Anterior cingulate cortex (tissue), 58 donors: ENCODE measurements around the gene FREY1.
A peak's percentile ranks its signal among the peaks of the same experiment; 100 is the strongest.

ENCODE experiments used
- DNase-seq, 58 donors: peaks; one replicate each; lab custom pipeline; 2025; lab: John Stamatoyannopoulos, UW

The FREY1 gene

GRCh38 chr11:45906965-45907611, at the start of gene FREY1:
FREY1 (minus strand) TSS chr11:45907271; CDS start chr11:45907245, 26 bp downstream.
- DNase-seq: peak in 8 of 58 donors; percentile 27 to 44 (median 34)

DNA sequence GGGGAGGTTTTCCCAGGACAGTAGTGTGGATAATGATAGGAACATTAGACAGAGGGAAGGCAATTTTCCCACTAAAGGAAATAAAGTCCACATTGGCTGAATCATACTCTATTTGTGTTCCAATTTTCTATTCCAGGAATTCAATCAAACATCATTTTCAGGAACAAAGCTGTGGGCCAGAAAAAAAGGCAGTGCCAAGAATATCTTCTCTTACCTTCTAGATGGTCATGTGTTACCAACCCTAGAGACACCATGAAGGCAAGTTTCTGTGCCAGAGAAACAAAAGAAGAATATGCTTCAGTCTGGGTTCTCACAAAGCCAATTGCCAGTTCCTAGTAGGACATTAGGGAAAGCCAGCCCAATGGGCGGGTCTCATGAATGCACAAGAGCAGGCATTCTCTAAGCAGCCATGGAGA, 42.9 kb upstream of the FREY1 start:
- peak in 4 of 58 donors; percentile 9 to 53 (median 16) for DNase-seq

DNA sequence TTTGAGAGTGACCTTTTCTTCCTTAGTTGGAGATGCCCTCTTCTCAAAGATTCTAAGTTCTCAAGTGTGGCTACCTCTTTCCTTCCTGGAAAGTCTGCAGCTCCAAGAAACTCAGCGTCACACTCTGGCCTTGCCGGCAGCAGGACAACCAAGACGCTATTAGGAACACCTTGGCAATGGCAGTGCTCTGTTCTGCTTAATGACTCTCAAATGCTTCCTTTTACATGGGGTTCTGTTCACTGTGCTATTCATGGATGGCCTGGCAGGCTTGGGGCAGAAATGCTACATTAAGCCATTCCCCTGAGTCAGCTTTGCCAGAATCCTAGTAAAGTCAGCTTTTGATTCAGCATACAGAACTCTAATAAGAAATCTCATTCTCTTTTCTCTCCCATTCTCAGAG, 41.3 kb upstream of the FREY1 start:
- DNase-seq: peak in 26 of 58 donors; percentile 8 to 74 (median 44)

- DNase-seq: no peak
These were observed 40.8 kb upstream of the FREY1 start for GRCh38 chr11:45947885-45948284.

- no peak for DNase-seq
These were observed 38.4 kb upstream of the FREY1 start for GRCh38 chr11:45945397-45945999.

DNA sequence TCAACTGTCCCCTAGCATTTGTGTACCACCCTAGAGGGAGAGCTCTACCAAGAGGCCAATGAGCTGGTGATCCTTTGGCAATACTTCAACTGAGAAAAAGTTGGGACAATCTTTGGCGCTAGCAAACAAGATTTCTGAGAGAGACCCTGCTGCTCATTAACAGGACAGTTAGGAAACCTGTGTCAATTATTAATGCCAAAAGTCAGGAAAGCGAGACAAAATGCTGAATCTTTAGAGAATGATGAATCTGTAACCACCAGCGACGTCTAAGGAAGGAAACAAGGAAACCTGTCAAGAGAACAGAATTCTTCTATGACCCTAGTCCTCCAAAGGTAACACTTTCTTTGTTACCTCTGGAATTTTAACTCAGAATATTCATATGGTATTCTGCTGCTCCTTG, 35.3 kb upstream of the FREY1 start:
- DNase-seq: no peak

GRCh38 chr11:45941285-45941684, 34.2 kb upstream of the FREY1 start:
- no peak for DNase-seq

- DNase-seq: no peak
These were observed 32.8 kb upstream of the FREY1 start for GRCh38 chr11:45939836-45940235.

- DNase-seq: no peak
These were observed 30.8 kb upstream of the FREY1 start for GRCh38 chr11:45937916-45938315.

DNA sequence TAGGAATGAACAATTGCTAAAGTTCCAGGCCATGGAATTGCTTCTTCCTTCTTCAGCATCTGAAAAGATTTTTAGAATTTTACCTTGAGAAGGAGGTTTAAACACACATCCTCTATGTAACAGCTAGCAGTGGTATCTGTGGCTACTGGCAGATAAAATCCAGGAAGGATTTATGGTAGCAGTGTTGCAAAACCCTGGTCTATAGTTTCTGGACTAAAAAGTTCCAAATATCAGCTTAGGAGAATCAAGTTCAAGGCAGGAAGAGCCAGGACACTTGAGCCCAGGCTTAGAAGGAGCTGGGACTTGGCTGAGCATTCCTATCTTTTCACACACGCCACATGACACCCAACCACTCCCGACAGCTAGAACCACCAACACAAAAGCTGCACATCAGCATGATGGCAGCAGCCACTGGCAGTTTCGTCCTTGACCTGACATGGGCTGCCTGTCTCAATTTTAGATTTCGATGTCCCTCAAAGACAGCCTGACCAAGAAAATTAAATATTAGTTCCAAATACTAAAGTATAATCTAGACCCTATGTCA, 29.5 kb upstream of the FREY1 start:
- DNase-seq: no peak

GRCh38 chr11:45935349-45936064, 28.4 kb upstream of the FREY1 start:
- DNase-seq: no peak

DNA sequence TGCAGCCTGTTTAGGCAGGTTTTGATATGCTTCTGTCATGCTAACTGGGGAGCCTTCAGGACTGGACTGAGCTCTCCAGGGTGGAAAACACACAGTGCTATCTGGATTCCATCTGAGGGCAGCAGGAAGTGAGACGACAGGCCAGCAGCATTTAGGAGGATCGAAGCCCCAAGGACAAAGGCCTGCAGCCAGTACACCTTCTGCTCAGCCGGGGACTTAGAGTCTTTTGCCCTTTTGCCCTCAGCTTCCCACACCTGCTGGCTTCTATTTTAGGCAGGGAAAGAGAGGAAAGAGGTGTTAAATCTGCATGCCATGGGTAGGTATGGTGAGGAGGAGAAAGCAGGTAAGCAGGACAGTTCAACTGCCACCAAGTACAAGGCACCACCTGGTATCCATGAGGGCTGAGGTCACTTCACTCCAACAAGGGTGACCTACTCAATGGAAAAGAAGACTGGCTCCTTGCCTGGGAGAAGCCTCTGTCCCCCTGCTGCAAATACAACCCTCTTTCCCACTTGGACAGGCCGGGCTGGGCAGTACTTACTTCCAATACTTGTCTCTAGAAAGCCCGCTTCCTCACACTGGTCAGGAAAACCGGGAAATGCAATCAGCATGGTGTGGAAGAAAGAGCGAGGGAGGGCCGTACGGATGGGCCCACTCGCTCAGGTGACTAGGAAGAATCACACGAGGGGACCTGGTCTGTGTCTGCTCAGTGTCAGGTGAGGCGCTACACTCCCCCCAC, 27.7 kb upstream of the FREY1 start:
- DNase-seq: no peak

- DNase-seq: no peak
These were observed 26.9 kb upstream of the FREY1 start for GRCh38 chr11:45933846-45934579.

DNA sequence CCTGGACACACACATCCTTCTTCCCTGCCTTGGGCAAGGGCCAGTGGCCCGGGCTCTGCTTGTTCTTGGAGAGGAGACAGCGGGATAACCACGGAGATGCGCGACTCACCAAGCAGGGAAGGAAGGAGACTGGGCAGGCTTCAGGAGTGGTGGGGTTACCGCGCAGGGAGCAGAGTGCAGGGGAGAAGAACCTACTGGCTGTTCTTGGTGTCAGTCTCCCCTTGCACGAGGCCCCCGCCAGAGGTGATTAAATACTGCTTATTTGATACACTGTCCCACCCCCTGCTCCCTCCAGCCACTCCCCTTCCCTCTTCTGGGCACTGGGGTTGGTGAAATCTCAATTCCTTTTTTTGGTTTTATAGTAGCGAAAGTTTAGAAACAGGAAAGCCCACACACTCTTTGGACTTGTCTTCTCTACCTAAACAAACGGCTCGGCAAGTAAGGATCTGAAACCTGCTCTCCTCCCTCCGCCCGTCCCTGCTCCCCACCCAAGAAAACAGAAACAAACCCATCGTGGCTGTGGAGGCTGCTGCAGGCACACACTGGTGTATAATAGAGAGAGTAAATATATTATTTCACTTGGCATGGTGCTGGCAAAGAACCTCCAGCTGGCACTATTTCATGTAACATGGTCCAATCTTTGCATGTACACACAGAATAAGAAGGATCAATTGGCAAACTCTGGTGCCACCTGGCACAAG, 26.2 kb upstream of the FREY1 start:
- peak in 5 of 58 donors; percentile 11 to 40 (median 31) for DNase-seq

DNA sequence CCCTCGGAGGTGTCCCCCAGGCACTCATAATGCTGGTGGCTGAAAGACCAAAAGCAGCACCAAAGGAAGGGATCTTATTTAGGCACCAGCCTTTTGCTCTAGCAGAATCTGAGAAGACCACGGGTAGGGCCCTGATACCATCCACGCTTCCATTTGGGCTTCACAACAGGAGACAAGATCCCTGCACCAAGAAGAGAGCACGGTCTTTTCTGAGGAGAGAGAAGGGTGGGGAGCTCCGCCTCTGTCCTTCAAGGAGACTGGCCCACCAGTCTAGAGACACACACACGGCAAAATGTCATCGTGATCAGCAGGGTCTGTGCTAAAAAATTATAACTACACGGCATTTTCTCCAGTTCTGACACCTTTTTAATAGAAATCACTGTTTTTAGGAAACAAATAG, 25.1 kb upstream of the FREY1 start:
- DNase-seq: no peak

DNA sequence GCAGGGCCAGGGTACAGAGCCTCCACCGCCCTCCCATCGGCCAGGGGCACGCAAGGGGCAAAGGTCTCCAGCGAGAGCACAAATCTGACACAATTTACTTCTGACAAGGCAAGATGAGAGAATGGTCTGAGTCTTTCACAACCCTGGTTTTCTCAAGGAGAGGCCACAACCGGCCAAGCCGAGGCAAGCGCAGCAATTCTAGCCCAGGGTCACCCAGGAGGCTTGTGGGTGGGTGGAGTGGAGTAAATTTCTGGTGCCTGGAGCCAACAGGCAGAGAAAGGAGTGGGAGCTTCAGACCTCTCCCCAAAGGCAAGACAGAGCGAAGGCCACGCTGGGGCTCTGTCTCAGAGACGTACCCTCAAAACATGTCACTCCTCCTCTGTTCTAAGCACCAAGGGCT, 24.7 kb upstream of the FREY1 start:
- no peak for DNase-seq

- no peak for DNase-seq
These were observed 24.0 kb upstream of the FREY1 start for GRCh38 chr11:45930951-45931570.

DNA sequence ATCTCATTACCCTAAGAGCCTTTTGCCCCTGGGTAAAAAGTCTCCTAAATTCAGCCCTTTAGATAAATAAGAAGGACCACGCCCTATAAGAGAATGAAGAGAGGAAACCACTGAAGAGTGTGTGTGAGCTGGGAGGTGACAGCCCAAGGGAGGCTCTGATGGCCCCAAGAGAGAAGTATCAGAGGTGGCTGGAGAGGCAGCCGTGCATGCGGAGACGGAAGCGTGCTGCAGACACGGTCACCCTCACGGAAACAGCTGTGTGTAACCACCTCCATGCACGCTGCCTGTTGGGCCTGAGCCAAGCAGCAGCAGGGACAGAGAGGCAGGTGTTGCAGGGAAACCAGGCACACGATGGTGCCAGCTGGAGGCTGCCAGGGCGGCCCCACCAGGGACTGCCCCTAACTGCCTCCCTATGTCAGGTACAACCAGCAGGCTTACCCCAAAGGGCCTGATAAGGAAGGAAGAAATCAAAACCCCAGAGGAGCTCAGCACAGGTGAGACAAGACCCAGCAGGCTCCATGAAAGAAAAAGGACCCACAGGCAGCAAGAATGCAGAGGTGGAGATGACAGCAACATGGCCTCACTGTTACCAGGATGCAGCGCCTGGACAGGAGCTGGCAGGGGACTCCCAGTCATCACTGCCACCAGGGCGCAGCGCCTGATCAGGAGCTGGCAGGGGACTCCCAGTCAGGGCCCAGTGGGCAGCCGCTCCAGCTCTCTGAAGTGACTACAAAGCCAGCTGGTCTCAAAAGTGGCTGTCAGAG, 23.1 kb upstream of the FREY1 start:
- peak in 10 of 58 donors; percentile 17 to 54 (median 36) for DNase-seq
